ENCODE results near the gene CTLA4.

- TF ChIP-seq POLR2A (IDR thresholded peaks at IDR 0.05; ENCODE audit: low read length) (no peak), GATA1 (IDR thresholded peaks at IDR 0.05; ENCODE audit: low read depth, low read length) (no peak)
Measured at GRCh38 chr2:203824603-203825002, 43.0 kb upstream of the CTLA4 start.

Measured in erythroblast (primary cell).